ENCODE results near the gene TTLL8.

Gene TTLL8

GRCh38 chr22:49996119-49996517 is 62.0 kb downstream of the TTLL8 start:
- DNase-seq (ENCODE audit: extremely low spot score) = no peak
- TF ChIP-seq HDGF (IDR thresholded peaks at IDR 0.05; ENCODE audit: borderline replicate concordance) = no peak
- no peak for TF ChIP-seq FOXK2 (IDR thresholded peaks at IDR 0.05)
- TF ChIP-seq SP1 (IDR thresholded peaks at IDR 0.05) = no peak
- no peak for TF ChIP-seq NFRKB (IDR thresholded peaks at IDR 0.05)
- TF ChIP-seq ZNF384 (IDR thresholded peaks at IDR 0.05) = no peak
- TF ChIP-seq L3MBTL2 (conservative IDR thresholded peaks at IDR 0.05) = no peak
- TF ChIP-seq FOXM1 (IDR thresholded peaks at IDR 0.05; ENCODE audit: borderline replicate concordance) = no peak
- no peak for TF ChIP-seq TARDBP (IDR thresholded peaks at IDR 0.05)
- POLR2A ChIA-PET = no interaction called here
- CTCF ChIA-PET = no interaction called here

- TF ChIP-seq HDGF (IDR thresholded peaks at IDR 0.05; ENCODE audit: borderline replicate concordance) = no peak
- no peak for TF ChIP-seq L3MBTL2 (conservative IDR thresholded peaks at IDR 0.05)
- TF ChIP-seq ARNT (IDR thresholded peaks at IDR 0.05) = no peak
- no peak for TF ChIP-seq LEF1 (IDR thresholded peaks at IDR 0.05; ENCODE audit: borderline replicate concordance)
- no peak for TF ChIP-seq PKNOX1 (IDR thresholded peaks at IDR 0.05)
- no peak for TF ChIP-seq FOXK2 (IDR thresholded peaks at IDR 0.05)
- no peak for TF ChIP-seq CTBP1 (IDR thresholded peaks at IDR 0.05; ENCODE audit: borderline replicate concordance)
- ChIA-PET POLR2A (interaction anchor here (1.1 kb wide), 1 partner anchor 34 kb away, joined by 4 read pairs; no protein-coding TSS in a partner anchor), CTCF (no interaction called here)
- no peak for DNase-seq (ENCODE audit: extremely low spot score)
Measured at GRCh38 chr22:49995361-49996118, 62.6 kb downstream of the TTLL8 start.

- ChIA-PET CTCF (interaction anchor here (0.8 kb wide), 1 partner anchor 64 kb away, joined by 3 read pairs; no protein-coding TSS in a partner anchor), POLR2A (interaction anchor here (1.1 kb wide), 1 partner anchor 33 kb away, joined by 4 read pairs; no protein-coding TSS in a partner anchor)
- DNase-seq (ENCODE audit: extremely low spot score) = no peak
- TF ChIP-seq FOXM1 (IDR thresholded peaks at IDR 0.05; ENCODE audit: borderline replicate concordance) = no peak
- TF ChIP-seq SP1 (IDR thresholded peaks at IDR 0.05) = no peak
- TF ChIP-seq FOXK2 (IDR thresholded peaks at IDR 0.05) = no peak
- no peak for TF ChIP-seq ZNF384 (IDR thresholded peaks at IDR 0.05)
- no peak for TF ChIP-seq ARNT (IDR thresholded peaks at IDR 0.05)
- no peak for TF ChIP-seq TARDBP (IDR thresholded peaks at IDR 0.05)
- TF ChIP-seq PKNOX1 (IDR thresholded peaks at IDR 0.05) = no peak
- no peak for TF ChIP-seq L3MBTL2 (conservative IDR thresholded peaks at IDR 0.05)
- no peak for TF ChIP-seq LEF1 (IDR thresholded peaks at IDR 0.05; ENCODE audit: borderline replicate concordance)
- TF ChIP-seq ELF4 (IDR thresholded peaks at IDR 0.05) = no peak
- TF ChIP-seq BHLHE40 (IDR thresholded peaks at IDR 0.05; ENCODE audit: borderline replicate concordance) = no peak
- no peak for TF ChIP-seq HDGF (IDR thresholded peaks at IDR 0.05; ENCODE audit: borderline replicate concordance)
- no peak for TF ChIP-seq CTBP1 (IDR thresholded peaks at IDR 0.05; ENCODE audit: borderline replicate concordance)
- TF ChIP-seq FOXA1 (IDR thresholded peaks at IDR 0.05) = no peak
- no peak for TF ChIP-seq SUZ12 (IDR thresholded peaks at IDR 0.05)
- no peak for TF ChIP-seq NFRKB (IDR thresholded peaks at IDR 0.05)
Measured at GRCh38 chr22:49995041-49995360, 63.1 kb downstream of the TTLL8 start.

GRCh38 chr22:49994361-49995040 is 63.6 kb downstream of the TTLL8 start:
- no peak for DNase-seq (ENCODE audit: extremely low spot score)
- POLR2A ChIA-PET = interaction anchor here (1.1 kb wide), 1 partner anchor 32 kb away, joined by 4 read pairs; no protein-coding TSS in a partner anchor
- TF ChIP-seq FOXA1 (IDR thresholded peaks at IDR 0.05) (no peak), SP1 (IDR thresholded peaks at IDR 0.05) (no peak), ARNT (IDR thresholded peaks at IDR 0.05) (no peak), ZNF384 (IDR thresholded peaks at IDR 0.05) (no peak), HDGF (IDR thresholded peaks at IDR 0.05; ENCODE audit: borderline replicate concordance) (no peak)
- CTCF ChIA-PET = interaction anchor here (0.8 to 1.5 kb wide), 2 partner anchors 36 to 64 kb away, joined by 3 to 6 read pairs; no protein-coding TSS in a partner anchor

- CTCF ChIA-PET = interaction anchor here (1.0 to 1.5 kb wide), 2 partner anchors 37 to 38 kb away, joined by 5 to 6 read pairs; no protein-coding TSS in a partner anchor
- DNase-seq (ENCODE audit: extremely low spot score) = no peak
- POLR2A ChIA-PET = no interaction called here
- TF ChIP-seq FOXM1 (IDR thresholded peaks at IDR 0.05; ENCODE audit: borderline replicate concordance) = no peak
- no peak for TF ChIP-seq HDGF (IDR thresholded peaks at IDR 0.05; ENCODE audit: borderline replicate concordance)
- no peak for TF ChIP-seq NFRKB (IDR thresholded peaks at IDR 0.05)
- no peak for TF ChIP-seq FOXA1 (IDR thresholded peaks at IDR 0.05)
Measured at GRCh38 chr22:49993649-49994360, 64.3 kb downstream of the TTLL8 start.

GRCh38 chr22:49992921-49993648 is 65.0 kb downstream of the TTLL8 start:
- peak; percentile 77 for DNase-seq (ENCODE audit: extremely low spot score)
- POLR2A ChIA-PET = no interaction called here
- TF ChIP-seq BHLHE40 (IDR thresholded peaks at IDR 0.05; ENCODE audit: borderline replicate concordance) (no peak), HDGF (IDR thresholded peaks at IDR 0.05; ENCODE audit: borderline replicate concordance) (no peak), FOXK2 (IDR thresholded peaks at IDR 0.05) (no peak), TARDBP (IDR thresholded peaks at IDR 0.05) (no peak), SP1 (IDR thresholded peaks at IDR 0.05) (no peak), NFRKB (IDR thresholded peaks at IDR 0.05) (no peak), ARNT (IDR thresholded peaks at IDR 0.05) (no peak), LEF1 (IDR thresholded peaks at IDR 0.05; ENCODE audit: borderline replicate concordance) (no peak)
- CTCF ChIA-PET = interaction anchor here (1.0 to 1.5 kb wide), 2 partner anchors 37 to 38 kb away, joined by 5 to 6 read pairs; no protein-coding TSS in a partner anchor
